T-helper 1 cell treated with Interleukin-12 subunit alpha and Interleukin-12 subunit beta and Interleukin-4 antibody, amounts not matched to agents 30 μg/mL and 1 μg/mL, for 36 hours (primary cell): Measurements from ENCODE around the gene LRRC26.

Source experiments
- H3K27ac Mint-ChIP-seq: one replicate; pipeline ENCODE4 v1.8.0; 2021; ENCODE audit warnings: mild to moderate bottlenecking, mixed read lengths
- H3K27me3 Mint-ChIP-seq: one replicate; pipeline ENCODE4 v1.8.0; 2021; ENCODE audit warnings: low read depth, mixed read lengths
- H3K36me3 Mint-ChIP-seq: one replicate; pipeline ENCODE4 v1.8.0; 2021; ENCODE audit warnings: low read depth, mixed read lengths
- H3K4me1 Mint-ChIP-seq: one replicate; pipeline ENCODE4 v1.8.0; 2021; ENCODE audit warnings: low read depth, mixed read lengths
- H3K4me3 Mint-ChIP-seq: one replicate; pipeline ENCODE4 v1.8.0; 2021; ENCODE audit warnings: mild to moderate bottlenecking, moderate library complexity, mixed read lengths
- H3K9me3 Mint-ChIP-seq: one replicate; pipeline ENCODE4 v1.8.0; 2021; ENCODE audit warnings: mixed read lengths

LRRC26 gene

GRCh38 chr9:137204731-137205125, 34.9 kb upstream of the LRRC26 start:
- Mint-ChIP-seq H3K36me3 (peaks cover 20% of the 10 kb centered on the region), H3K9me3 (no peaks in the 10 kb centered on the region), H3K4me1 (peaks cover 31% of the 10 kb centered on the region), H3K27me3 (no peaks in the 10 kb centered on the region), H3K27ac (peak overlapping the region; percentile 93), H3K4me3 (peak overlapping the region; percentile 94)

GRCh38 chr9:137202966-137203365, 33.1 kb upstream of the LRRC26 start:
- no peak overlapping the region for H3K4me3 Mint-ChIP-seq
- no peaks in the 10 kb centered on the region for H3K27me3 Mint-ChIP-seq
- H3K9me3 Mint-ChIP-seq = no peaks in the 10 kb centered on the region
- peaks cover 33% of the 10 kb centered on the region for H3K4me1 Mint-ChIP-seq
- H3K36me3 Mint-ChIP-seq = peaks cover 13% of the 10 kb centered on the region
- no peak overlapping the region for H3K27ac Mint-ChIP-seq

GRCh38 chr9:137201205-137201868, 31.5 kb upstream of the LRRC26 start:
- Mint-ChIP-seq H3K27me3 (no peaks in the 10 kb centered on the region), H3K4me1 (peaks cover 20% of the 10 kb centered on the region), H3K36me3 (no peaks in the 10 kb centered on the region), H3K9me3 (no peaks in the 10 kb centered on the region), H3K4me3 (peak overlapping the region; percentile 79), H3K27ac (peak overlapping the region; percentile 70)

DNA sequence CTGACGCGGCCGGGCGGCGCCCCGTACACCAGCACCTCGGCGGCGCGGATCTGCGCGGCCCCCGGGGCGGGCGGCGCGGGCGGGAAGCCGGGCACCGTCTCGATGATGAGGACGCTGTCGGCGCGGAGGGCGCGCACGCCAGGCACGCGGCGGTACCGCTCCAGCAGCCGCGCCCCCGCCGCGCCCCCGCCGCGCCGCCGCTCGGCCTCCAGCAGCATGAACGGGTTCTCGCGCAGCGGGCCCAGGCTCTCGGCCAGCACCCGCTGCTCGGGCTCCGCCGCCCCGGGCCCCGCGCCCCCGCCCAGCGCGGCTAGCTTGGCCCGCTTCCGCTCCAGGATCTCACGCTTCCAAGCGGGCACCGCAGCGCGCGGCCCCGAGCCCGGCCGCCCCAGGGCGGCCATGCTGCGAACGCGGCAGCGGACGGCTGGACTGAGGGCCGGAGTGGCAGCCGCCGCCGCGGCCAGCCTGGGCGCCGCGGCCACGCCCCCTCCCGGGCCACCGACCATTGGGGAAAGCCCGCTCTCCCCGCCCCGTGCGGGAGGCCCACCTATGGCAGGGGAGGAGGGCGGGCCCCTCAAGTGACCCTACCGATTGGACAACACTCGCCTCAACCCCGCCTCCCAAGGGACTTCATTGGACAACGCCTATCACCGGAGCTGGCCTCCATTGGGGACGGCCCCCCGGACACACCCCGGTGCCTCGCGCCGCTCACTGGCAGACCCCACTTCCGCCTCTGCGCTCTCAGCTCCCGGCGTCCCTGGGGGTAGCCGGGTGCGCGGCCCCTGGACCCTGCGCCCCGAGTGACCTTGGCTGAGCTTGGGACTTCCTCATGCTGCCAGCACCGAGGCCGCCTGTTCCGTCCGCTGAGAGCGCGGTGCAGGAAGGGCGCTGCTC, 30.7 kb upstream of the LRRC26 start, which contains the start of gene TPRN:
Gene TPRN (minus strand): TSS at position 431 of the 894 bp plus-strand sequence. CDS start 30 bp downstream, at position 401.
- Mint-ChIP-seq H3K4me1 (peaks cover 17% of the 10 kb centered on the region), H3K9me3 (no peaks in the 10 kb centered on the region), H3K36me3 (no peaks in the 10 kb centered on the region), H3K4me3 (peak within 1 kb of the TSS; percentile 79), H3K27me3 (no peaks in the 10 kb centered on the region), H3K27ac (peak within 1 kb of the TSS; percentile 70)

DNA sequence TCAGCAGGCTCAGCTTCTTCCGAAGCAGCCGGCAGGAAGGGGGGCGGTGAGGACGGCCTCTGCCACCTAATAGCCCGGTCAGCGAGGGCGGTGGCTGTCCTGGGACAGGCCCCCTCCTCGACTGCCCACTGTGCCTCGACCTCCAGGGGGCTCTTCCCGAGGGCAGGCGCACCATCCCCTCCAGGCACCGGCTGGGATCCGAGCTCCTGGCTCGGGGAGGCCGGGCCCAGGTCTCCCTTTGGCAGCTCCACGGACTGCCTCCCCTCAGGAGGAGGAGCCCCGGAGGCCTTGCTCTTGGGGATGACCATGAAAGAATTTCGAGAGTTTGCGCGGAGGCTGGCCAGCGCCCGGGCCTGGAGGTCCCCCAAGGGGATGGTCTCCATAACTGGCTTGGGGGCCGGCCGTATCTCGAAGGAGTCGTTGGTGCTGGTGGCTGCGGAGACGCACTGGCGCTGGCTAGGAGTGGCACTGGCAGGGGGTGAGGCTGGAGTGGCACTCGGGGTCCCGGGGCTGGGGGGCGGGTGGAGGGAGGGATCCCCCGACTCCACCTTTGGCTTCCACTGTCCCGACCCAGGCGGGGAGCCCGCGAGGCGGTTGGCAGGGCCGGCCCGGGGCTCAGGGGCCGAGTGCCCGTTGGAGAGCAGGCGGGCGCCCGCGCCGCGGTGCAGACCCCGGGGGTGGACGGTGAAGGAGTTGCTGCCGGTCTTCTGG, 29.7 kb upstream of the LRRC26 start:
- Mint-ChIP-seq H3K9me3 (no peaks in the 10 kb centered on the region), H3K27ac (peak overlapping the region; percentile 59), H3K4me1 (peaks cover 14% of the 10 kb centered on the region), H3K36me3 (no peaks in the 10 kb centered on the region), H3K27me3 (no peaks in the 10 kb centered on the region), H3K4me3 (peak overlapping the region; percentile 79)

DNA sequence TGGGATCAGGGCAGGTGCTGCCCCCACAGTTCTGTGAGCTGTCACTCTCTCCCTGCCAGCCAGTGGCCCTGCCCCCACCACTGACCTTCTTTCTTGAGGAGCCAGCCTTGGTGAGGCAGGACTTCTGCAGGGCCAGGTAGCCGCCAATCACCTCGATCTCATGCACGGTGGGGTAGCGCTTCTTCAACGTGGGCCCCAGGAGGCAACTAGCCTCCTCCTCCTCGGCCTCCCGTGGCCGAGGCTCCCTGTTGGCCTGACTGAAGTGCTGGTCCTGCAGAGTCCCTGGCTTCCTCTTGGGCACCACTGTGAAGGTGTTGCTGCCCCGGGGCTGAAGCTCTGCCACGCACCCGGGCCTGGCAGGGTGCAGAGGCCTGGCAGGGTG, 29.0 kb upstream of the LRRC26 start:
- Mint-ChIP-seq H3K27ac (no peak overlapping the region), H3K4me3 (no peak overlapping the region), H3K27me3 (no peaks in the 10 kb centered on the region), H3K36me3 (no peaks in the 10 kb centered on the region), H3K9me3 (no peaks in the 10 kb centered on the region), H3K4me1 (peaks cover 9% of the 10 kb centered on the region)

DNA sequence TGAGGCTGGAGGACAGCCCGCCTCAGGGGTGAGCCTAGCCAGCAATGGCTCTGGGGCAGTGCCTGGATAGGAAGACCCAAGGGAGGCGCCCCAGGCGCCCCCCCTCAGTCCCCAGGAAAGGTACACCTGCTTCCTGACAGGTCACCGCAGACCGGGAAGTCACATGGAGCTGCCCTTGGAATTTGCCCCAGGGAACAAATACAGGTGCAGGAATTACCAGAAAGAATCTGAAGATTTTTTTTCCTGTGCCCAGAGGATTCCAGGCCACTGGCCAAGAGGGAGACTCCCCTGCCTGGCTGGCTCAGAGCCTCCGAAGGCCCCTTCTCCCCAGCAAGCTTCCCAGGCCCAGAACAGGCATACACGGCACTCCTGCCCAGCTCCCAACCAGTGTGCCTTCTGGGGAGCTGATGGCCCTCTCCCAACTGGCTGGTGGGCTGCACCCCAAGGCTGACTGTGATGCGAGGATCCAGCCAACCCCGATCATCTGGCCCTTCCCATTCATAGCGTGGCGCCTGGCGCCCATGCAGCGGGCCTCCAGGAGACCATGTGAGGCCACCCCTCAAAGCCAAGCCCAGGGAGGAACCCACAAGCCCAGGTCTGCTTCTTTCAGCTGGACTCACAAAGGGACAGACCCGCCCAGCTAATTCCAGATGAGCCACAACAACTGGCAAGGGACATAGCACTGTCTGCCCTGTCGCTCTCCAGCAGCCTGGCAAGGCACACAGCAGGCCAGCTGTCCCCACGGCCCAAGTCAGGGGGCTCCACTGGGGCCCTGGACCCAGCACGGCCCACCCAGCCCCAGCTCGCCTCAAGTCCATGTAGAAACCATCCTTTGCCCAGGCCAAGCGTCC, 28.4 kb upstream of the LRRC26 start:
- Mint-ChIP-seq H3K27ac (no peak overlapping the region), H3K36me3 (no peaks in the 10 kb centered on the region), H3K4me3 (peak overlapping the region; percentile 34), H3K9me3 (no peaks in the 10 kb centered on the region), H3K27me3 (no peaks in the 10 kb centered on the region), H3K4me1 (peaks cover 9% of the 10 kb centered on the region)

DNA sequence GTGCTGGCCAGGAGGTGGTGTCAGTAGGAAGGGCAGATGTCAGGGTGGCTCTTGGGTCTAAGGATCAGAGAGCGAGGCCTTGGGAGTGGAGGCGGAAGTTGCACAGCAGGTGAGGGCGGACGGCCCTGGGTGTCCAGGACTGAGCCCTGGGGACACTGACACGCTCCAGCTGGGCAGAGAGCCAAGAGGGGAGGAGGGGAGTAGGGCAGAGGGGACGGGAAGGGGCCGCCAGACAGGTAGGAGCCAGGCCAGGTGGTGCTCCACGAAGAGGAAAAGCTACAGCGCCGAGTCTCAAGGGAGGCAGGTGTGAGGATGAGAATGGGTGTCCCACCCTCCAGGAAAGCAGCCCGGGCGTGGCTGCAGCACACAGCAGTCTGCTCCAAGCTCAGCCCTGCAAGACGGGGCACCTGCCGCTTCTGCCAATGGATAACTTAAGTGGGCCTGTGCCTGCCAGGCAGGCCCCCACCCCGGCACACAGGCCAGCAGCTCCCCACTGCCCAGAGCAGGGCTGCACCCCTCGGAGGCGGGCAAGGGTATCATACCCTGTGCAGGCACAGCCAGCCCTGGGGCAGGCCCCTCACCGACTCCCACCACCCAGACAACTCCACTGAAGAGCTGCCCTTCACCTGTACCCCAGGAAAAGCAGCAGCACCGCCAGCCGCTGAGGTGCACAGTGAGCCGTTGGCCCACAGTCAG, 25.8 kb upstream of the LRRC26 start:
- no peak overlapping the region for H3K4me3 Mint-ChIP-seq
- H3K27me3 Mint-ChIP-seq = no peaks in the 10 kb centered on the region
- no peaks in the 10 kb centered on the region for H3K9me3 Mint-ChIP-seq
- no peak overlapping the region for H3K27ac Mint-ChIP-seq
- peaks cover 2% of the 10 kb centered on the region for H3K4me1 Mint-ChIP-seq
- H3K36me3 Mint-ChIP-seq = peaks cover 6% of the 10 kb centered on the region

- H3K27me3 Mint-ChIP-seq = no peaks in the 10 kb centered on the region
- no peaks in the 10 kb centered on the region for H3K9me3 Mint-ChIP-seq
- no peak overlapping the region for H3K4me3 Mint-ChIP-seq
- no peak overlapping the region for H3K27ac Mint-ChIP-seq
- peaks cover 6% of the 10 kb centered on the region for H3K36me3 Mint-ChIP-seq
- H3K4me1 Mint-ChIP-seq = peaks cover 2% of the 10 kb centered on the region
These were observed 25.1 kb upstream of the LRRC26 start for GRCh38 chr9:137194909-137195308.

- no peak overlapping the region for H3K27ac Mint-ChIP-seq
- no peaks in the 10 kb centered on the region for H3K27me3 Mint-ChIP-seq
- peaks cover 2% of the 10 kb centered on the region for H3K4me1 Mint-ChIP-seq
- peaks cover 6% of the 10 kb centered on the region for H3K36me3 Mint-ChIP-seq
- no peak overlapping the region for H3K4me3 Mint-ChIP-seq
- no peaks in the 10 kb centered on the region for H3K9me3 Mint-ChIP-seq
These were observed 24.5 kb upstream of the LRRC26 start for GRCh38 chr9:137194388-137194787.

GRCh38 chr9:137193771-137194170, 23.9 kb upstream of the LRRC26 start:
- Mint-ChIP-seq H3K27ac (no peak overlapping the region), H3K9me3 (no peaks in the 10 kb centered on the region), H3K36me3 (peaks cover 9% of the 10 kb centered on the region), H3K27me3 (no peaks in the 10 kb centered on the region), H3K4me1 (peaks cover 7% of the 10 kb centered on the region), H3K4me3 (no peak overlapping the region)

DNA sequence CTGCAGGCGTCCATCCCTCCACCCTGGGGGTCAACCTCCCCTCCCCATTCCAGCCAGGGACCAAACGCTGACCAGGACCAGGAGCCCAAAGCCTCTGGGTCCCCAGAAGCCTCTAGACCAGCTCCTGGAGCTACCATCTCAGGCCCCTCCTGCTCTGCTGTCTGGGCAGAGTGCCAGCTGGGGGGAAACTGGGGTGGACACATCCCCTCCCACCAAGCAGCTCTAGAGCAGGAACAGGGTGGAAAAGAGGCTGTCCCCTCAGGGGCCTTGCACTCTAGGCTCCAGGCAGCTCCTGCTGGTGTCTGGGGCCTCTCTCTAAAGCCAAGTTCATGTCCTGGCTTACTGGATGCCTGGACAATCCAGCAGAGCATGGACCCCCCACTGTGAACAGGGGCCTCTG, 23.0 kb upstream of the LRRC26 start:
- H3K27me3 Mint-ChIP-seq = no peaks in the 10 kb centered on the region
- H3K9me3 Mint-ChIP-seq = no peaks in the 10 kb centered on the region
- H3K36me3 Mint-ChIP-seq = peaks cover 9% of the 10 kb centered on the region
- no peak overlapping the region for H3K4me3 Mint-ChIP-seq
- peaks cover 7% of the 10 kb centered on the region for H3K4me1 Mint-ChIP-seq
- no peak overlapping the region for H3K27ac Mint-ChIP-seq

GRCh38 chr9:137192448-137192780, 22.6 kb upstream of the LRRC26 start:
- Mint-ChIP-seq H3K36me3 (peaks cover 9% of the 10 kb centered on the region), H3K27ac (no peak overlapping the region), H3K27me3 (no peaks in the 10 kb centered on the region), H3K4me1 (peaks cover 9% of the 10 kb centered on the region), H3K9me3 (no peaks in the 10 kb centered on the region), H3K4me3 (no peak overlapping the region)
